Trophoblast cell (in vitro differentiated cells and primary cell): ENCODE measurements around the gene PRSS22.

Experiments
- DNase-seq, 2 donors: peaks; one replicate each; pipeline ENCODE4 v3.0.0-alpha.2; 2016
- H2AFZ ChIP-seq: 2 replicates; pipeline ENCODE4 v1.6.1; 2013; ENCODE audit warnings: low read length, moderate library complexity, mild to moderate bottlenecking; ENCODE audit not compliant: insufficient read depth, poor library complexity
- H2AK5ac ChIP-seq: 2 replicates; pipeline ENCODE4 v1.6.1; 2013; ENCODE audit warnings: mild to moderate bottlenecking, low read length
- H2BK120ac ChIP-seq: 2 replicates; pipeline ENCODE4 v1.6.1; 2013; ENCODE audit warnings: low read length, mild to moderate bottlenecking, moderate library complexity; ENCODE audit not compliant: insufficient read depth, poor library complexity
- H2BK12ac ChIP-seq: 2 replicates; pipeline ENCODE4 v1.6.1; 2013; ENCODE audit warnings: mild to moderate bottlenecking, low read length, moderate library complexity
- H2BK5ac ChIP-seq: 2 replicates; pipeline ENCODE4 v1.6.1; 2013; ENCODE audit warnings: low read length, low read depth, moderate library complexity, mild to moderate bottlenecking; ENCODE audit not compliant: poor library complexity
- H3K14ac ChIP-seq: 2 replicates; pipeline ENCODE4 v1.6.1; 2013; ENCODE audit warnings: mild to moderate bottlenecking, low read length
- H3K18ac ChIP-seq: 2 replicates; pipeline ENCODE4 v1.6.1; 2013; ENCODE audit warnings: mild to moderate bottlenecking, low read length
- H3K23ac ChIP-seq: 2 replicates; pipeline ENCODE4 v1.6.1; 2013; ENCODE audit warnings: low read length
- H3K27ac ChIP-seq: 2 replicates; pipeline ENCODE4 v1.5.1; 2013; ENCODE audit warnings: low read depth, mild to moderate bottlenecking, inconsistent platforms, low read length, moderate library complexity
- H3K27me3 ChIP-seq: 2 replicates; pipeline ENCODE4 v1.6.1; 2013; ENCODE audit warnings: inconsistent platforms, mild to moderate bottlenecking, low read length, moderate library complexity; ENCODE audit not compliant: insufficient read depth
- H3K36me3 ChIP-seq, 2 experiments: 1 replicate in 1 of 2; 2 replicates in 1 of 2; pipeline ENCODE4 v1.6.1; 2013; ENCODE audit warnings: low read length in 2 of 2, mild to moderate bottlenecking in 2 of 2, moderate library complexity in 1 of 2; ENCODE audit not compliant: insufficient read depth in 2 of 2, control insufficient read depth in 1 of 2
- H3K4ac ChIP-seq: 2 replicates; pipeline ENCODE4 v1.6.1; 2013; ENCODE audit warnings: low read depth, mild to moderate bottlenecking, low read length, moderate library complexity
- H3K4me1 ChIP-seq, 2 experiments: 1 replicate in 1 of 2; 2 replicates in 1 of 2; pipeline ENCODE4 v1.6.1; 2013; ENCODE audit warnings: low read length in 2 of 2, mild to moderate bottlenecking in 2 of 2, moderate library complexity in 1 of 2; ENCODE audit not compliant: insufficient read depth in 2 of 2, control insufficient read depth in 1 of 2
- H3K4me2 ChIP-seq: 2 replicates; pipeline ENCODE4 v1.6.1; 2013; ENCODE audit warnings: inconsistent platforms, mild to moderate bottlenecking, low read length, moderate library complexity
- H3K4me3 ChIP-seq: 2 replicates; pipeline ENCODE4 v1.5.1; 2013; ENCODE audit warnings: mild to moderate bottlenecking, low read depth, low read length, inconsistent platforms
- H3K79me1 ChIP-seq: one replicate; pipeline ENCODE4 v1.6.1; 2013; ENCODE audit warnings: low read length
- H3K79me2 ChIP-seq: 2 replicates; pipeline ENCODE4 v1.6.1; 2013; ENCODE audit warnings: low read length, mild to moderate bottlenecking; ENCODE audit not compliant: control insufficient read depth, insufficient read depth, poor library complexity
- H3K9ac ChIP-seq: 2 replicates; pipeline ENCODE4 v1.6.1; 2013; ENCODE audit warnings: mild to moderate bottlenecking, low read length
- H3K9me3 ChIP-seq: 2 replicates; pipeline ENCODE4 v1.6.1; 2013; ENCODE audit warnings: low read depth, mild to moderate bottlenecking, control low read depth, inconsistent platforms, low read length; ENCODE audit not compliant: insufficient read depth
- H4K12ac ChIP-seq: 2 replicates; pipeline ENCODE4 v1.6.1; 2013; ENCODE audit warnings: low read depth, mild to moderate bottlenecking, low read length, moderate library complexity
- H4K8ac ChIP-seq: 2 replicates; pipeline ENCODE4 v1.6.1; 2013; ENCODE audit warnings: low read depth, mild to moderate bottlenecking, low read length, moderate library complexity
- H4K91ac ChIP-seq: one replicate; pipeline ENCODE4 v1.6.1; 2013; ENCODE audit warnings: low read depth, mild to moderate bottlenecking, low read length, moderate library complexity
- WGBS: extraction: QIAGEN DNeasy Blood & Tissue Kit; methylation state at CpG from one replicate; pipeline ENCODE4 v1.1.7; 2013; ENCODE audit warnings: missing lambda C conversion rate; ENCODE audit not compliant: insufficient read length, insufficient coverage; ENCODE audit errors: extremely low coverage; 5-methylcytosine and 5-hydroxymethylcytosine counted together

PRSS22 gene

GRCh38 chr16:2866431-2866830, 8.5 kb upstream of the PRSS22 start:
- Histone ChIP-seq H2BK12ac (no peak overlapping the region), H2BK5ac (no peak overlapping the region), H3K27ac (no peak overlapping the region), H3K9ac (no peak overlapping the region), H3K9me3 (no peaks in the 10 kb centered on the region), H4K8ac (no peak overlapping the region), H3K4me3 (no peak overlapping the region), H3K4me1 (peaks cover 3 to 4% of the 10 kb centered on the region in 2 experiments), H3K27me3 (no peaks in the 10 kb centered on the region), H4K91ac (no peak overlapping the region), H3K79me1 (peaks cover 6% of the 10 kb centered on the region), H2BK120ac (no peak overlapping the region), H2AFZ (no peak overlapping the region), H3K14ac (no peak overlapping the region), H3K36me3 (no peaks in the 10 kb centered on the region), H4K12ac (no peak overlapping the region), H3K23ac (no peak overlapping the region), H2AK5ac (no peak overlapping the region), H3K79me2 (no peaks in the 10 kb centered on the region), H3K4ac (no peak overlapping the region), H3K18ac (no peak overlapping the region), H3K4me2 (no peak overlapping the region)
- no peak for DNase-seq
- no CpG with 5 or more reads among the region's 4 CpGs for WGBS

DNA sequence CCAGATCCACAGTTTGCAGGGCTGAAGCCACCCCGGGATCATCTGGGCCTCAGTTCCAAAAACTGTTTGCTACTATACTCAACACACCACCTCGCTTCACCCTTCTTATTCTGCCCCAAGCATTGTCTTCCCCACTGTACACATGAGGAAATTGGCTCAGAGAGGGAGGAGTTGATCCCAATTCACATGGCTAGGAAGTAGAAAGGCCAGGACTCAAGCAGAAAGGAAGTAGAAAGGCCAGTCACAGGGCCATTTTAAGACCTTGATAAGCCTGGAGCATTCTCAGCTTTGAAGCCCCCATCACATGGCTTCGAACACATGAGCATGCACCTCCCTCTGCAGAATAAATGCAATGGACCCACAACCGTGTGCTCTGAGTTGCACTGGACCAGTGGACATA, 7.7 kb upstream of the PRSS22 start:
- Histone ChIP-seq H3K4me3 (no peak overlapping the region), H3K27ac (no peak overlapping the region), H3K4me1 (peaks cover 3 to 4% of the 10 kb centered on the region in 2 experiments), H3K4me2 (no peak overlapping the region), H3K23ac (no peak overlapping the region), H3K79me1 (peaks cover 6% of the 10 kb centered on the region), H2BK5ac (no peak overlapping the region), H3K79me2 (no peaks in the 10 kb centered on the region), H2BK120ac (no peak overlapping the region), H4K12ac (no peak overlapping the region), H2AK5ac (no peak overlapping the region), H4K8ac (no peak overlapping the region), H3K4ac (no peak overlapping the region), H2AFZ (no peak overlapping the region), H3K9ac (no peak overlapping the region), H3K36me3 (no peaks in the 10 kb centered on the region), H3K18ac (no peak overlapping the region), H3K9me3 (peaks cover 4% of the 10 kb centered on the region), H3K27me3 (no peaks in the 10 kb centered on the region), H3K14ac (no peak overlapping the region), H2BK12ac (no peak overlapping the region), H4K91ac (no peak overlapping the region)
- WGBS = no CpG with 5 or more reads among the region's 4 CpGs
- no peak for DNase-seq

DNA sequence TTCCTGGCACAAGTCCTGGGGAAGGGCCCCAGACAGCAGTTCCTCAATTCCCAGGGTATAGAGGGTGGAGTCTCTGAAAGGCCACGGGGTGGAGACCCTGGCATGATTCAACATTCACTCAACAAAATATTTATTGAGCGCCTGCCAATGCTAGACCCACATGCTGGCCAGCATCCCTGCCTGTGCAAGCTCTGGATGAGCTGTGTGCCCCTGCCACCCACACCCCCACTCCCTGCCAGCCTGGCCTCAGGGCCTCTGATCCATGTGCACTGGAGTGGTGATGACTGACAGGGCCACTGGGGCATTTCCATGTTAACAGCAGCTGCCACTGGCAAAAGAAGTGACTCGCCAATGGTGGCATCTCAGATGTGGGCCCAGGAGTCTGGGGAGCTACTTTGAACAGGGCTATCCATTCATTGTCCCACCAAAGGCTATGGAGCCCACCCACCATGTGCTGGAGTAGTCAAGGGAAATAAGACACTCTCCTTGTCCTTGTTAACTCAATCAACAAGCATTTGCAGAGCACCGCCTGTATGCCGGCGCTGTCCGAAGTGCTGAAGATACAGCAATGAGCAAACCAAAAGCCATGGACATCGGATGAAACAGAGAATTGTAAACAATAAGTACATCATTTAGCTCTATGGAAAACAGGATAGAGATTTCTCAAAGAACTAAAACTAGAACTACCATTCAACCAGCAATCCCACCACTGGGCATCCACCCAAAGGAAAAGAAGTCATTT, 3.0 kb upstream of the PRSS22 start:
- Histone ChIP-seq H2BK5ac (no peak overlapping the region), H4K12ac (no peak overlapping the region), H2BK120ac (no peak overlapping the region), H3K23ac (no peak overlapping the region), H3K4me1 (peaks cover 16 to 17% of the 10 kb centered on the region in 2 experiments), H3K9me3 (peaks cover 9% of the 10 kb centered on the region), H4K91ac (no peak overlapping the region), H3K9ac (no peak overlapping the region), H3K14ac (no peak overlapping the region), H3K4ac (no peak overlapping the region), H3K4me2 (no peak overlapping the region), H2AFZ (no peak overlapping the region), H3K18ac (no peak overlapping the region), H2BK12ac (no peak overlapping the region), H3K79me1 (peaks cover 7% of the 10 kb centered on the region), H3K4me3 (no peak overlapping the region), H3K27me3 (no peaks in the 10 kb centered on the region), H4K8ac (no peak overlapping the region), H3K27ac (no peak overlapping the region), H2AK5ac (no peak overlapping the region), H3K79me2 (peaks cover 2% of the 10 kb centered on the region), H3K36me3 (no peaks in the 10 kb centered on the region)
- DNase-seq = peak in 1 of 2 donors; percentile 39
- WGBS = no CpG with 5 or more reads among the region's 8 CpGs

- Histone ChIP-seq H3K14ac (no peak overlapping the region), H2AK5ac (no peak overlapping the region), H2BK120ac (no peak overlapping the region), H3K27me3 (no peaks in the 10 kb centered on the region), H3K9me3 (peaks cover 9% of the 10 kb centered on the region), H3K4me1 (peaks cover 16 to 17% of the 10 kb centered on the region in 2 experiments), H3K27ac (no peak overlapping the region), H2AFZ (no peak overlapping the region), H4K91ac (no peak overlapping the region), H3K4ac (no peak overlapping the region), H3K79me2 (peaks cover 2% of the 10 kb centered on the region), H3K79me1 (peaks cover 7% of the 10 kb centered on the region), H3K4me3 (peak overlapping the region; percentile 27), H3K4me2 (no peak overlapping the region), H3K36me3 (no peaks in the 10 kb centered on the region), H4K8ac (no peak overlapping the region), H3K9ac (no peak overlapping the region), H2BK12ac (no peak overlapping the region), H3K23ac (no peak overlapping the region), H4K12ac (no peak overlapping the region), H2BK5ac (no peak overlapping the region), H3K18ac (no peak overlapping the region)
- no peak for DNase-seq
- WGBS = no CpG with 5 or more reads among the region's 10 CpGs
These were observed 1.8 kb upstream of the PRSS22 start for GRCh38 chr16:2859686-2860265.
